Suprapubic skin (tissue), 4 donors: ENCODE data around the gene SORCS2. TPM values are rescaled to one million over a fixed set of nuclear protein-coding genes. Genes with fewer than 3 reads are reported as not detected.

ENCODE experiments used
- DNase-seq, 2 donors: peaks; one replicate each; pipeline ENCODE4 v3.0.0-alpha.2; 2019; ENCODE audit warnings: low spot score in 2 of 2
- H3K27ac ChIP-seq: fragments of 200-600 bp; sonication (generic); one replicate; pipeline ENCODE4 v1.5.1; 2019
- H3K27me3 ChIP-seq: fragments of 200-600 bp; sonication (generic); one replicate; pipeline ENCODE4 v1.5.1; 2019
- H3K36me3 ChIP-seq: fragments of 200-600 bp; sonication (generic); one replicate; pipeline ENCODE4 v1.5.1; 2019
- H3K4me1 ChIP-seq: fragments of 200-600 bp; sonication (generic); one replicate; pipeline ENCODE4 v1.5.1; 2019
- H3K4me3 ChIP-seq: fragments of 200-600 bp; sonication (generic); one replicate; pipeline ENCODE4 v1.5.1; 2019; ENCODE audit warnings: mild to moderate bottlenecking
- H3K9me3 ChIP-seq: fragments of 200-600 bp; sonication (generic); one replicate; pipeline ENCODE4 v1.5.1; 2019
- CTCF ChIP-seq, 2 donors: fragments of 200-600 bp in 1 of 2; fragments of 450-650 bp in 1 of 2; sonication (generic) in 1 of 2; IDR thresholded peaks; one replicate each; pipeline ENCODE4 v1.5.1; 2016 to 2019; ENCODE audit warnings: antibody characterized with exemption in 2 of 2, mild to moderate bottlenecking in 1 of 2, moderate library complexity in 1 of 2
- EP300 ChIP-seq: sonication (generic); formaldehyde crosslinking; IDR thresholded peaks from one replicate; pipeline ENCODE4 v1.6.1; 2017; ENCODE audit warnings: antibody characterized with exemption
- POLR2A ChIP-seq, 2 donors: fragments of 450-650 bp; IDR thresholded peaks; one replicate each; pipeline ENCODE4 v1.6.1; 2017; ENCODE audit warnings: antibody characterized with exemption in 2 of 2, mild to moderate bottlenecking in 2 of 2, moderate library complexity in 2 of 2
- POLR2AphosphoS5 ChIP-seq, 3 donors: sonication (generic); formaldehyde crosslinking; IDR thresholded peaks; one replicate each; pipeline ENCODE4 v1.6.1; 2017; ENCODE audit warnings: antibody characterized with exemption in 3 of 3
- WGBS: methylation state at CpG from one replicate; pipeline ENCODE4 v1.1.5; 2018; 5-methylcytosine and 5-hydroxymethylcytosine counted together
- total RNA-seq, 4 donors: library from RNA; depleted of rRNA; stranded (reverse); fragments of >200 nt; gene quantifications; one replicate each; pipeline ENCODE4 v1.1.0, GENCODE V29; 2016

Gene SORCS2
- total RNA-seq, 4 donors from 2014 or later: 0.94 to 4.6 (median 1.3) TPM

- H3K9me3 ChIP-seq: no peaks in the 10 kb centered on the region
- 64% methylated on average over 19 of the region's 22 CpGs for WGBS
- no peak for DNase-seq
- H3K4me3 ChIP-seq: no peak overlapping the region
- H3K27ac ChIP-seq: no peak overlapping the region
- peaks cover 14% of the 10 kb centered on the region for H3K4me1 ChIP-seq
- H3K36me3 ChIP-seq: peaks cover 12% of the 10 kb centered on the region
- TF ChIP-seq POLR2AphosphoS5 (IDR thresholded peaks at IDR 0.05) (no peak), CTCF (IDR thresholded peaks at IDR 0.05) (no peak), POLR2A (IDR thresholded peaks at IDR 0.05) (no peak), EP300 (no peak)
- H3K27me3 ChIP-seq: no peaks in the 10 kb centered on the region
Observed at GRCh38 chr4:7757501-7758471, 565.4 kb downstream of the SORCS2 start.

- Histone ChIP-seq H3K4me1 (peaks cover 14% of the 10 kb centered on the region), H3K9me3 (no peaks in the 10 kb centered on the region), H3K27me3 (no peaks in the 10 kb centered on the region), H3K36me3 (peaks cover 18% of the 10 kb centered on the region), H3K27ac (no peak overlapping the region), H3K4me3 (no peak overlapping the region)
- TF ChIP-seq POLR2AphosphoS5 (IDR thresholded peaks at IDR 0.05): no peak
- 84% methylated on average over 11 of the region's 11 CpGs for WGBS
- no peak for DNase-seq
Observed at GRCh38 chr4:7758476-7758875, 566.1 kb downstream of the SORCS2 start.

DNA sequence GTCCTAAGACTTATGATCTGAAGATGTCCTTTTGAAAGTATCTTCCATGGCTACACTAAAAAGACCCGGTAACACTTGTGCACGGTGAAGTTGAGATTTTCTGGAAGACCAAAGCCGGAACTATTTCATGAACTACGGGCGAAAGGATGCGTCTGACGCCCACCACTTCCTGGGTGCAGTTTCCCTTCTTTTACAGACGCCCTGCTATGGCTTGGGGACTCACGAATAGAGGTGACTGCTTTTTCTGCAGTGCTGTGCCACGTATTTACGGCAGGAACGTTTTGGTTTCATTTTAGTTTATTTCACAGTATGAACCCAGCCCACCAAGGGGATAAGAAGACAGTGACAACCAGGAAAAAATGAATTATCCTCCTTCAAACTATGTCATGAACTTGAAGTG, 566.9 kb downstream of the SORCS2 start:
- H3K27ac ChIP-seq: no peak overlapping the region
- no peak for DNase-seq
- H3K36me3 ChIP-seq: peaks cover 23% of the 10 kb centered on the region

GRCh38 chr4:7759635-7760034, 567.3 kb downstream of the SORCS2 start:
- Histone ChIP-seq H3K27ac (no peak overlapping the region), H3K36me3 (peaks cover 26% of the 10 kb centered on the region), H3K9me3 (no peaks in the 10 kb centered on the region), H3K27me3 (no peaks in the 10 kb centered on the region), H3K4me3 (no peak overlapping the region), H3K4me1 (peaks cover 11% of the 10 kb centered on the region)
- no peak for DNase-seq
- no peak for TF ChIP-seq CTCF (IDR thresholded peaks at IDR 0.05)
- no peak for TF ChIP-seq POLR2A (IDR thresholded peaks at IDR 0.05)
- TF ChIP-seq POLR2AphosphoS5 (IDR thresholded peaks at IDR 0.05): no peak
- no peak for TF ChIP-seq EP300
- WGBS: 90% methylated on average over 7 of the region's 7 CpGs

More for the DNA sequence above, 566.9 kb downstream of the SORCS2 start:
- Histone ChIP-seq H3K4me1 (peaks cover 11% of the 10 kb centered on the region), H3K27me3 (no peaks in the 10 kb centered on the region), H3K9me3 (no peaks in the 10 kb centered on the region), H3K4me3 (no peak overlapping the region)
- TF ChIP-seq EP300 (no peak), CTCF (IDR thresholded peaks at IDR 0.05) (no peak), POLR2A (IDR thresholded peaks at IDR 0.05) (no peak), POLR2AphosphoS5 (IDR thresholded peaks at IDR 0.05) (no peak)
- 77% methylated on average over 12 of the region's 12 CpGs for WGBS

DNA sequence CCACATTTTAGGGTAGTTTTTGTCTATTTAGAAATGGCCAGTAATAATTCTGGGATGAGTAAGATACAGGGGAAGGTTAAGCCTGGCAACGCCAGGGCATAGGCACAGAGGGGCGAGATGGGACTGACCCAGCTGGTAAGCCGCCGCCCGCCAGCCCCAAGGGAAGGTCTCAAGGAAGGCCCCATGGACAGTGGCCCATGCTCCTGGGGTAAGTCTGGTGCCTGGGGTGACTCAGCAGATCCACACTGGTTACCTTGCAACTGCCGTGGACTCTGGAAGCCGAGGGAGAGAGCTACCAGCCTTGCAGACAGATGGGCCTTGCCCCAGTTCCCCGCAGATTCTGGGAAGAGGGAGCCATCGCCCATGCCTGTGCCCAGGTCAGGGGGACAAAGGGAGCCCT, 567.9 kb downstream of the SORCS2 start:
- peaks cover 11% of the 10 kb centered on the region for H3K4me1 ChIP-seq
- H3K9me3 ChIP-seq: no peaks in the 10 kb centered on the region
- no peak overlapping the region for H3K4me3 ChIP-seq
- TF ChIP-seq POLR2AphosphoS5 (IDR thresholded peaks at IDR 0.05) (no peak), CTCF (IDR thresholded peaks at IDR 0.05) (no peak), POLR2A (IDR thresholded peaks at IDR 0.05) (no peak), EP300 (no peak)
- no peak for DNase-seq
- WGBS: 86% methylated on average over 8 of the region's 9 CpGs
- H3K36me3 ChIP-seq: peaks cover 32% of the 10 kb centered on the region
- H3K27me3 ChIP-seq: no peaks in the 10 kb centered on the region
- no peak overlapping the region for H3K27ac ChIP-seq
